Prostate gland (tissue), 2 donors: Measurements from ENCODE around the gene ZNF217.

Experiments used
- POLR2A ChIP-seq: fragments of 450-650 bp; IDR thresholded peaks from one replicate; pipeline ENCODE4 v1.6.1; 2016; ENCODE audit warnings: antibody characterized with exemption, mild to moderate bottlenecking
- TF ChIP-seq, protein P1 (sequence below), 4 experiments: fragments of 200-600 bp in 2 of 4; fragments of 450-650 bp in 2 of 4; sonication (generic) in 2 of 4; IDR thresholded peaks; 1 replicate in 3 of 4; 2 replicates in 1 of 4; pipeline ENCODE4 v1.5.1; 2016 to 2019; ENCODE audit warnings: antibody characterized with exemption in 4 of 4, mild to moderate bottlenecking in 2 of 4, moderate library complexity in 2 of 4

DNA sequence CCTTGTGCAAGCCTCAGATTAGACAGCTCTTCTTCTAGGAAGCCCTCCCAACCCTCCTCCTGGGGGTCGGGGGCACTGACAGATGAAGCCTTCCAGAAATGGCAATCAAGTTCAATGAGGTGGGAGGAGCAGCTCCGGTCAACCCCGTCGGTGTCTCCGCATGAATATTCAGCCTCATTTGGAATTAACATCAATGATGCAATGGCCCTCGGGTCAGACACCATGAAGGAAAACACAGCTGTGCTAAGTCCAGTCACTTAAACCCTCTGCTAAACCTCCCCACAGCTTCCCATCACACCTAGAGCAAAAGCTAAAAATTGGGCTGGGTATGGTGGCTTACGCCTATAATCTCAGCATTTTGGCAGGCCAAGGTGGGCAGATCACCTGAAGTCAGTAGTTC, 36.5 kb downstream of the ZNF217 start:
- TF ChIP-seq, protein P1, sequence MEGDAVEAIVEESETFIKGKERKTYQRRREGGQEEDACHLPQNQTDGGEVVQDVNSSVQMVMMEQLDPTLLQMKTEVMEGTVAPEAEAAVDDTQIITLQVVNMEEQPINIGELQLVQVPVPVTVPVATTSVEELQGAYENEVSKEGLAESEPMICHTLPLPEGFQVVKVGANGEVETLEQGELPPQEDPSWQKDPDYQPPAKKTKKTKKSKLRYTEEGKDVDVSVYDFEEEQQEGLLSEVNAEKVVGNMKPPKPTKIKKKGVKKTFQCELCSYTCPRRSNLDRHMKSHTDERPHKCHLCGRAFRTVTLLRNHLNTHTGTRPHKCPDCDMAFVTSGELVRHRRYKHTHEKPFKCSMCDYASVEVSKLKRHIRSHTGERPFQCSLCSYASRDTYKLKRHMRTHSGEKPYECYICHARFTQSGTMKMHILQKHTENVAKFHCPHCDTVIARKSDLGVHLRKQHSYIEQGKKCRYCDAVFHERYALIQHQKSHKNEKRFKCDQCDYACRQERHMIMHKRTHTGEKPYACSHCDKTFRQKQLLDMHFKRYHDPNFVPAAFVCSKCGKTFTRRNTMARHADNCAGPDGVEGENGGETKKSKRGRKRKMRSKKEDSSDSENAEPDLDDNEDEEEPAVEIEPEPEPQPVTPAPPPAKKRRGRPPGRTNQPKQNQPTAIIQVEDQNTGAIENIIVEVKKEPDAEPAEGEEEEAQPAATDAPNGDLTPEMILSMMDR (IDR thresholded peaks at IDR 0.05): no peak
- no peak for TF ChIP-seq POLR2A
